ENCODE results near the gene ARPC5L. TPM values are rescaled to one million over a fixed set of nuclear protein-coding genes. Genes with fewer than 3 reads are reported as not detected.

ARPC5L gene
- total and polyA plus RNA-seq, 2 of the 13 experiments (the other 11 are each of a cell fraction or from before 2014, with no cell fraction given): 29.9 to 33.8 TPM

GRCh38 chr9:124855944-124856765 is 5.8 kb upstream of the ARPC5L start (continued):
- TF ChIP-seq CBX2 (IDR thresholded peaks at IDR 0.05; ENCODE audit: low read depth, low read length) (no peak), CBX2 (CRISPR knock-in tag; IDR thresholded peaks at IDR 0.05; ENCODE audit: low read depth) (no peak), TFAP4 (IDR thresholded peaks at IDR 0.05; ENCODE audit: borderline replicate concordance, low read depth) (no peak), DZIP1 (CRISPR knock-in tag; IDR thresholded peaks at IDR 0.05) (no peak), MLX (CRISPR knock-in tag; IDR thresholded peaks at IDR 0.05) (no peak), RBAK (CRISPR knock-in tag; IDR thresholded peaks at IDR 0.05) (no peak), NR2F2 (IDR thresholded peaks at IDR 0.05; ENCODE audit: borderline replicate concordance, low read depth) (no peak), MED13 (CRISPR knock-in tag; IDR thresholded peaks at IDR 0.05) (no peak), ZNF766 (CRISPR knock-in tag; IDR thresholded peaks at IDR 0.05; ENCODE audit: borderline replicate concordance) (no peak), KAT7 (CRISPR knock-in tag; IDR thresholded peaks at IDR 0.05; ENCODE audit: borderline replicate concordance) (no peak), FLYWCH1 (CRISPR knock-in tag; IDR thresholded peaks at IDR 0.05) (no peak), HES4 (CRISPR knock-in tag; IDR thresholded peaks at IDR 0.05; ENCODE audit: borderline replicate concordance) (no peak), SMARCE1 (IDR thresholded peaks at IDR 0.05; ENCODE audit: borderline replicate concordance) (no peak), ZNF562 (CRISPR knock-in tag; IDR thresholded peaks at IDR 0.05; ENCODE audit: borderline replicate concordance) (no peak), BRCA1 (CRISPR knock-in tag; IDR thresholded peaks at IDR 0.05) (no peak), ZNF274 (CRISPR knock-in tag; IDR thresholded peaks at IDR 0.05) (no peak), E2F1 (CRISPR knock-in tag; IDR thresholded peaks at IDR 0.05) (no peak), ZNF629 (CRISPR knock-in tag; conservative IDR thresholded peaks at IDR 0.05) (no peak), TEAD3 (CRISPR knock-in tag; optimal IDR thresholded peaks at IDR 0.05; ENCODE audit: borderline replicate concordance) (no peak)
- TF ChIP-seq, protein P1, sequence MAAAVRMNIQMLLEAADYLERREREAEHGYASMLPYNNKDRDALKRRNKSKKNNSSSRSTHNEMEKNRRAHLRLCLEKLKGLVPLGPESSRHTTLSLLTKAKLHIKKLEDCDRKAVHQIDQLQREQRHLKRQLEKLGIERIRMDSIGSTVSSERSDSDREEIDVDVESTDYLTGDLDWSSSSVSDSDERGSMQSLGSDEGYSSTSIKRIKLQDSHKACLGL (CRISPR knock-in tag; IDR thresholded peaks at IDR 0.05): peak; percentile 65; the same call in 1 of the 2 replicates
- TF ChIP-seq, protein P2, sequence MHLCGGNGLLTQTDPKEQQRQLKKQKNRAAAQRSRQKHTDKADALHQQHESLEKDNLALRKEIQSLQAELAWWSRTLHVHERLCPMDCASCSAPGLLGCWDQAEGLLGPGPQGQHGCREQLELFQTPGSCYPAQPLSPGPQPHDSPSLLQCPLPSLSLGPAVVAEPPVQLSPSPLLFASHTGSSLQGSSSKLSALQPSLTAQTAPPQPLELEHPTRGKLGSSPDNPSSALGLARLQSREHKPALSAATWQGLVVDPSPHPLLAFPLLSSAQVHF (CRISPR knock-in tag; IDR thresholded peaks at IDR 0.05): no peak
